ENCODE measurements around the gene VPS16. TPM values are rescaled to one million over a fixed set of nuclear protein-coding genes. Genes with fewer than 3 reads are reported as not detected.

Gene VPS16
- total and polyA plus RNA-seq, 4 donors = 14.5 to 24.3 (median 16.1) TPM

- Histone ChIP-seq H3K4me1 (ENCODE audit: control insufficient read depth in 4 of 4, insufficient read depth in 4 of 4, low read length in 3 of 4) (peaks cover 4 to 28% (median 21%) of the 10 kb centered on the region in 4 donors), H3K4me3 (ENCODE audit: low read depth in 1 of 3, low read length in 3 of 3) (peak within 1 kb of the TSS; percentile 75 to 91 (median 78)), H3K27me3 (ENCODE audit: control insufficient read depth in 4 of 4, insufficient read depth in 4 of 4, low read length in 3 of 4) (no peaks in the 10 kb centered on the region), H3K9ac (ENCODE audit: low read depth in 1 of 2, low read length in 2 of 2) (peak within 1 kb of the TSS; percentile 59 to 64), H3K9me3 (ENCODE audit: control insufficient read depth in 4 of 4, low read length in 3 of 4) (no peaks in the 10 kb centered on the region), H3K27ac (ENCODE audit: low read depth in 1 of 2, low read length in 2 of 2) (peak within 1 kb of the TSS in 1 of 2 donors; percentile 25), H3K36me3 (ENCODE audit: control insufficient read depth in 4 of 4, insufficient read depth in 3 of 4, low read depth in 1 of 4, low read length in 3 of 4) (no peaks in the 10 kb centered on the region)
- TF ChIP-seq HNF4A (conservative IDR thresholded peaks at IDR 0.05) = no peak
- TF ChIP-seq ATF3 (IDR thresholded peaks at IDR 0.05) = no peak
- no peak for TF ChIP-seq TAF1 (conservative IDR thresholded peaks at IDR 0.05)
- peak; percentile 53 for TF ChIP-seq SP1 (IDR thresholded peaks at IDR 0.05)
- TF ChIP-seq MAX (IDR thresholded peaks at IDR 0.05) = no peak
- TF ChIP-seq, protein P1, sequence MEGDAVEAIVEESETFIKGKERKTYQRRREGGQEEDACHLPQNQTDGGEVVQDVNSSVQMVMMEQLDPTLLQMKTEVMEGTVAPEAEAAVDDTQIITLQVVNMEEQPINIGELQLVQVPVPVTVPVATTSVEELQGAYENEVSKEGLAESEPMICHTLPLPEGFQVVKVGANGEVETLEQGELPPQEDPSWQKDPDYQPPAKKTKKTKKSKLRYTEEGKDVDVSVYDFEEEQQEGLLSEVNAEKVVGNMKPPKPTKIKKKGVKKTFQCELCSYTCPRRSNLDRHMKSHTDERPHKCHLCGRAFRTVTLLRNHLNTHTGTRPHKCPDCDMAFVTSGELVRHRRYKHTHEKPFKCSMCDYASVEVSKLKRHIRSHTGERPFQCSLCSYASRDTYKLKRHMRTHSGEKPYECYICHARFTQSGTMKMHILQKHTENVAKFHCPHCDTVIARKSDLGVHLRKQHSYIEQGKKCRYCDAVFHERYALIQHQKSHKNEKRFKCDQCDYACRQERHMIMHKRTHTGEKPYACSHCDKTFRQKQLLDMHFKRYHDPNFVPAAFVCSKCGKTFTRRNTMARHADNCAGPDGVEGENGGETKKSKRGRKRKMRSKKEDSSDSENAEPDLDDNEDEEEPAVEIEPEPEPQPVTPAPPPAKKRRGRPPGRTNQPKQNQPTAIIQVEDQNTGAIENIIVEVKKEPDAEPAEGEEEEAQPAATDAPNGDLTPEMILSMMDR (IDR thresholded peaks at IDR 0.05; ENCODE audit: low read depth, low read length, missing input control) = no peak
- TF ChIP-seq EGR1 (IDR thresholded peaks at IDR 0.05; ENCODE audit: low read depth in 2 of 2) = no peak
- under 1% methylated on average over 83 of the region's 83 CpGs for WGBS
- peak; percentile 96 for DNase-seq (ENCODE audit: low spot score)
Measured at GRCh38 chr20:2873010-2873746, 32.6 kb downstream of the VPS16 start, which contains the start of gene PTPRA. PTPRA (plus strand) TSS chr20:2873481; CDS start chr20:2964278, 90,797 bp downstream.

GRCh38 chr20:2873747-2874041 is 33.1 kb downstream of the VPS16 start:
- H3K9me3 ChIP-seq (ENCODE audit: control insufficient read depth in 4 of 4, low read length in 3 of 4) = no peaks in the 10 kb centered on the region
- H3K27me3 ChIP-seq (ENCODE audit: control insufficient read depth in 4 of 4, insufficient read depth in 4 of 4, low read length in 3 of 4) = no peaks in the 10 kb centered on the region
- H3K4me1 ChIP-seq (ENCODE audit: control insufficient read depth in 4 of 4, insufficient read depth in 4 of 4, low read length in 3 of 4) = peaks cover 4 to 28% (median 21%) of the 10 kb centered on the region in 4 donors
- DNase-seq (ENCODE audit: low spot score) = no peak
- H3K27ac ChIP-seq (ENCODE audit: low read depth in 1 of 2, low read length in 2 of 2) = no peak overlapping the region
- peak overlapping the region; percentile 75 to 91 (median 78) for H3K4me3 ChIP-seq (ENCODE audit: low read depth in 1 of 3, low read length in 3 of 3)
- under 1% methylated on average over 29 of the region's 29 CpGs for WGBS
- H3K36me3 ChIP-seq (ENCODE audit: control insufficient read depth in 4 of 4, insufficient read depth in 3 of 4, low read depth in 1 of 4, low read length in 3 of 4) = no peaks in the 10 kb centered on the region
- H3K9ac ChIP-seq (ENCODE audit: low read depth in 1 of 2, low read length in 2 of 2) = peak overlapping the region; percentile 39 to 59
- TF ChIP-seq SP1 (IDR thresholded peaks at IDR 0.05) (no peak), YY1 (IDR thresholded peaks at IDR 0.05) (no peak), HNF4G (IDR thresholded peaks at IDR 0.05) (no peak), RAD21 (IDR thresholded peaks at IDR 0.05) (no peak), JUND (IDR thresholded peaks at IDR 0.05) (no peak), NR2F2 (IDR thresholded peaks at IDR 0.05) (no peak), GABPA (IDR thresholded peaks at IDR 0.05 in 1 of 2, conservative IDR thresholded peaks at IDR 0.05 in 1 of 2) (no peak), ATF3 (IDR thresholded peaks at IDR 0.05) (no peak), RXRA (IDR thresholded peaks at IDR 0.05) (no peak), TAF1 (conservative IDR thresholded peaks at IDR 0.05) (no peak), FOXA1 (IDR thresholded peaks at IDR 0.05) (no peak), FOXA2 (IDR thresholded peaks at IDR 0.05) (no peak), EGR1 (IDR thresholded peaks at IDR 0.05; ENCODE audit: low read depth in 2 of 2) (no peak), REST (IDR thresholded peaks at IDR 0.05) (no peak)
- TF ChIP-seq, protein P2, sequence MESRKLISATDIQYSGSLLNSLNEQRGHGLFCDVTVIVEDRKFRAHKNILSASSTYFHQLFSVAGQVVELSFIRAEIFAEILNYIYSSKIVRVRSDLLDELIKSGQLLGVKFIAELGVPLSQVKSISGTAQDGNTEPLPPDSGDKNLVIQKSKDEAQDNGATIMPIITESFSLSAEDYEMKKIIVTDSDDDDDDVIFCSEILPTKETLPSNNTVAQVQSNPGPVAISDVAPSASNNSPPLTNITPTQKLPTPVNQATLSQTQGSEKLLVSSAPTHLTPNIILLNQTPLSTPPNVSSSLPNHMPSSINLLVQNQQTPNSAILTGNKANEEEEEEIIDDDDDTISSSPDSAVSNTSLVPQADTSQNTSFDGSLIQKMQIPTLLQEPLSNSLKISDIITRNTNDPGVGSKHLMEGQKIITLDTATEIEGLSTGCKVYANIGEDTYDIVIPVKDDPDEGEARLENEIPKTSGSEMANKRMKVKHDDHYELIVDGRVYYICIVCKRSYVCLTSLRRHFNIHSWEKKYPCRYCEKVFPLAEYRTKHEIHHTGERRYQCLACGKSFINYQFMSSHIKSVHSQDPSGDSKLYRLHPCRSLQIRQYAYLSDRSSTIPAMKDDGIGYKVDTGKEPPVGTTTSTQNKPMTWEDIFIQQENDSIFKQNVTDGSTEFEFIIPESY (IDR thresholded peaks at IDR 0.05) = no peak
- TF ChIP-seq, protein P1 (IDR thresholded peaks at IDR 0.05; ENCODE audit: low read depth, low read length, missing input control) = no peak
